HG03066 (cell line): ENCODE results near the gene RPF1.

Experiments used
- ATAC-seq: cut with Tn5 transposase; IDR thresholded peaks from one replicate; pipeline ENCODE4 v1.9.1; 2021; ENCODE audit warnings: low read depth; ENCODE audit not compliant: unreplicated experiment

RPF1 gene

DNA sequence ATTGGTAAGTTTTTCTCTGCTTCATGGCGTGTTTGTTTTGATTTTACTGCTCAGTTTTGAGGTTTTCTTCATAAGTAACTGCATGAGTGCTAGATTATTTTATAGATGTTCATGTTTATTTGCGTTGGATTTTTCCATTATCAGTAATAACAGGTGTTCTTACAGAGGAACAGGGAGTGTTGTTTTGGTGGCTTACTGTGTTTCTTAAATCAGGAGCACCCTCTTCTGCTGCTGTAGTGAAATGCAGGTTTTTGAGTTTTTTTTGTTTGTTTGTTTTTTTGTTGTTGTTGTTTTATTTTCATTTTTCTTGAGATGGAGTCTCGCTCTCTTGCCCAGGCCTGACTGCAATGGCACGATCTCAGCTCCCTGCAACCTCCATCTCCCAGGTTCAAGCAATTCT, 62.6 kb downstream of the RPF1 start:
- no peak for ATAC-seq
